Keratinocyte (primary cell): ENCODE data around the gene OMD. TPM values are rescaled to one million over a fixed set of nuclear protein-coding genes. Genes with fewer than 3 reads are reported as not detected.

Source experiments
- DNase-seq: peaks from one replicate; pipeline ENCODE4 v3.0.0-alpha.2; 2011; ENCODE audit warnings: low read depth, missing footprints, low spot score
- FAIRE-seq: peaks from 2 replicates; lab custom pipeline; 2011; peaks lifted over from hg19 to GRCh38; lab: Jason Lieb, UNC
- H2AFZ ChIP-seq: 2 replicates; pipeline ENCODE4 v1.6.0; 2012; ENCODE audit warnings: low read length, control low read depth, inconsistent platforms; ENCODE audit not compliant: control insufficient read depth
- H3K27ac ChIP-seq: 2 replicates; pipeline ENCODE4 v1.5.1; 2011; ENCODE audit warnings: low read length; ENCODE audit not compliant: control insufficient read depth, insufficient read depth
- H3K27me3 ChIP-seq: 3 replicates; pipeline ENCODE4 v1.6.0; 2011; ENCODE audit warnings: low read length; ENCODE audit not compliant: control insufficient read depth, insufficient read depth; ENCODE audit errors: extremely low read depth
- H3K36me3 ChIP-seq, 2 experiments: 2 replicates in 1 of 2; 3 replicates in 1 of 2; pipeline ENCODE4 v1.5.1; 2011; ENCODE audit warnings: low read length in 2 of 2, mild to moderate bottlenecking in 1 of 2; ENCODE audit not compliant: control insufficient read depth in 2 of 2, insufficient read depth in 2 of 2; ENCODE audit errors: extremely low read depth in 1 of 2
- H3K4me1 ChIP-seq: 3 replicates; pipeline ENCODE4 v1.5.1; 2011; ENCODE audit warnings: low read length; ENCODE audit not compliant: control insufficient read depth, insufficient read depth; ENCODE audit errors: extremely low read depth
- H3K4me2 ChIP-seq: 3 replicates; pipeline ENCODE4 v1.6.0; 2011; ENCODE audit warnings: low read depth, low read length; ENCODE audit not compliant: control insufficient read depth, insufficient read depth; ENCODE audit errors: extremely low read depth
- H3K4me3 ChIP-seq, 3 experiments: fragments of 200-600 bp in 1 of 3; sonication (generic) in 1 of 3; 2 replicates in 2 of 3; 3 replicates in 1 of 3; pipeline ENCODE4 v1.5.1; 2011 to 2016; ENCODE audit warnings: low read length in 3 of 3, mild to moderate bottlenecking in 3 of 3, control low read depth in 2 of 3, inconsistent platforms in 1 of 3, low read depth in 1 of 3, mixed read lengths in 1 of 3, mixed run types in 1 of 3, moderate library complexity in 1 of 3; ENCODE audit not compliant: control insufficient read depth in 2 of 3, insufficient read depth in 2 of 3; ENCODE audit errors: extremely low read depth in 1 of 3
- H3K79me2 ChIP-seq: 2 replicates; pipeline ENCODE4 v1.6.0; 2012; ENCODE audit warnings: low read length; ENCODE audit not compliant: control insufficient read depth, insufficient read depth
- H3K9ac ChIP-seq: 3 replicates; pipeline ENCODE4 v1.6.0; 2011; ENCODE audit warnings: low read length; ENCODE audit not compliant: control insufficient read depth, insufficient read depth; ENCODE audit errors: extremely low read depth
- H3K9me1 ChIP-seq: 3 replicates; pipeline ENCODE4 v1.6.0; 2011; ENCODE audit warnings: low read length; ENCODE audit not compliant: control insufficient read depth, insufficient read depth; ENCODE audit errors: extremely low read depth
- H3K9me3 ChIP-seq: 2 replicates; pipeline ENCODE4 v1.5.1; 2012; ENCODE audit warnings: low read depth, low read length; ENCODE audit not compliant: control insufficient read depth
- H4K20me1 ChIP-seq: 3 replicates; pipeline ENCODE4 v1.6.0; 2011; ENCODE audit warnings: low read length; ENCODE audit not compliant: control insufficient read depth, insufficient read depth; ENCODE audit errors: extremely low read depth
- EZH2 ChIP-seq: IDR thresholded peaks from one replicate; pipeline ENCODE4 v1.6.1; 2012; ENCODE audit warnings: inconsistent platforms, mild to moderate bottlenecking, low read length, moderate library complexity
- dilution Hi-C: fragments of 300-500 bp; cut with MboI; formaldehyde crosslinking; loops from one replicate; pipeline ENCODE4 v1.7.0; 2020; ENCODE audit warnings: low sequenced_read_pairs; ENCODE audit not compliant: extremely low pct_ligation_motif_present
- polyA plus RNA-seq, 5 experiments: library from polyadenylated mRNA; depleted of rRNA in 3 of 5; stranded (reverse) in 3 of 5; stranded (forward) in 1 of 5; unstranded in 1 of 5; fragments of >200 nt; gene quantifications; 1 replicate in 1 of 5; 2 replicates in 3 of 5; 3 replicates in 1 of 5; pipeline versions ENCODE4 v1.2.1 to v1.2.3, GENCODE V29; 2011 to 2012; ENCODE audit warnings: missing spikeins in 2 of 5, low read depth in 1 of 5, low replicate concordance in 1 of 5
- TF ChIP-seq, protein P1 (sequence below), 3 experiments: IDR thresholded peaks in 1 of 3; conservative IDR thresholded peaks in 1 of 3; optimal IDR thresholded peaks in 1 of 3; 2 replicates in 2 of 3; 3 replicates in 1 of 3; pipeline versions ENCODE3 to v1.5.1; 2011; ENCODE audit warnings: low read length in 3 of 3, mild to moderate bottlenecking in 3 of 3, moderate library complexity in 2 of 3, control low read depth in 1 of 3, inconsistent platforms in 1 of 3; ENCODE audit not compliant: insufficient read depth in 2 of 3; ENCODE audit errors: extremely low read depth in 1 of 3

OMD gene
- polyA plus RNA-seq, 1 donor (not counting 4 experiments of a cell fraction or from before 2014, with no cell fraction given) = not detected

DNA sequence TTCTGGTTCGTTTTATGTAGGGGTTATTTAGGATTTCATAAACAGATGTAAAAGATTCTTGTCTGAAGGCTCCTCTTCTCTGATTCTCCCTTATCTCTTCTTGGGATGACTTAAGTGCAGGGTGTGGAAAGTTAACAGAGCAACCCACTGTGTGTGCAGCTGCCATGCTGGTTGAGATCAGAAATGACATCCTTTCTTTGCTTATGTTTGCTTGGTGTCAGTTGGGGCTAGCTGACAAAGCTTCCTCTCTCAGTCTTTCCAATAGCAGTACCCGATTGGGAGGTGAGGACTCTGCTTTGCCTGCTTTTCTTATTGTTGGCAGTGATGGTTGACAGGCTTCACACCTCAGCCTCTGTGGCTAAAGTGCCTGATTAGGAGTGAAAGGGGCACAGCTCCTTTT lies 46.4 kb downstream of the OMD start:
- Histone ChIP-seq H3K4me3 (no peak overlapping the region), H3K79me2 (no peaks in the 10 kb centered on the region), H3K4me1 (no peaks in the 10 kb centered on the region), H3K9me3 (no peaks in the 10 kb centered on the region), H3K4me2 (no peak overlapping the region), H3K27me3 (no peaks in the 10 kb centered on the region), H3K9me1 (no peaks in the 10 kb centered on the region), H2AFZ (no peak overlapping the region), H3K9ac (no peak overlapping the region), H3K27ac (no peak overlapping the region), H3K36me3 (no peaks in the 10 kb centered on the region), H4K20me1 (no peaks in the 10 kb centered on the region)
- DNase-seq (no peak), FAIRE-seq (peak; percentile 55)
- dilution Hi-C loops = no loop called here
- TF ChIP-seq, protein P1, sequence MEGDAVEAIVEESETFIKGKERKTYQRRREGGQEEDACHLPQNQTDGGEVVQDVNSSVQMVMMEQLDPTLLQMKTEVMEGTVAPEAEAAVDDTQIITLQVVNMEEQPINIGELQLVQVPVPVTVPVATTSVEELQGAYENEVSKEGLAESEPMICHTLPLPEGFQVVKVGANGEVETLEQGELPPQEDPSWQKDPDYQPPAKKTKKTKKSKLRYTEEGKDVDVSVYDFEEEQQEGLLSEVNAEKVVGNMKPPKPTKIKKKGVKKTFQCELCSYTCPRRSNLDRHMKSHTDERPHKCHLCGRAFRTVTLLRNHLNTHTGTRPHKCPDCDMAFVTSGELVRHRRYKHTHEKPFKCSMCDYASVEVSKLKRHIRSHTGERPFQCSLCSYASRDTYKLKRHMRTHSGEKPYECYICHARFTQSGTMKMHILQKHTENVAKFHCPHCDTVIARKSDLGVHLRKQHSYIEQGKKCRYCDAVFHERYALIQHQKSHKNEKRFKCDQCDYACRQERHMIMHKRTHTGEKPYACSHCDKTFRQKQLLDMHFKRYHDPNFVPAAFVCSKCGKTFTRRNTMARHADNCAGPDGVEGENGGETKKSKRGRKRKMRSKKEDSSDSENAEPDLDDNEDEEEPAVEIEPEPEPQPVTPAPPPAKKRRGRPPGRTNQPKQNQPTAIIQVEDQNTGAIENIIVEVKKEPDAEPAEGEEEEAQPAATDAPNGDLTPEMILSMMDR (optimal IDR thresholded peaks at IDR 0.05 in 1 of 3, IDR thresholded peaks at IDR 0.05 in 1 of 3, conservative IDR thresholded peaks at IDR 0.05 in 1 of 3; ENCODE audit: extremely low read depth in 1 of 3, insufficient read depth in 2 of 3, low read length in 3 of 3) = no peak
- TF ChIP-seq EZH2 = no peak

DNA sequence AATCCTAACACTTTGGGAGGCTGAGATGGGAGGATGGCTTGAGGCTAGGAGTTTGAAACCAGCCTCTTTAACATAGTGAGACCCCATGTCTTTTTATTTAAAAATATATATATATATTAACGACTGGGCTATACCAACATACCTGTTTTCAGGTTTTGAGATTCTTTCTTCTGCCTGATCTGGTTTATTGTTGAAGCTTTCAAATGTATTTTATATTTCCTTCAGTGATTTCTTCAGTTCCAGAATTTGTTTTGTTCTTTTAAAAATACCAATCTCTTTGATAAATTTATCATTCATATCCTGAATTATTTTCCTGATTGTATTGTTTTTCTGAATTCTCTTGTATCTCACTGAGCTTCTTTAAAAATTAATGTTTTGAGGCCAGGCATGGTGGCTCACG lies 51.1 kb downstream of the OMD start:
- dilution Hi-C loops = no loop called here
- FAIRE-seq = no peak
- H3K36me3 ChIP-seq = no peaks in the 10 kb centered on the region

More for the DNA sequence above, 51.1 kb downstream of the OMD start:
- H3K4me2 ChIP-seq = no peak overlapping the region
- no peak for DNase-seq
- H2AFZ ChIP-seq = no peak overlapping the region
- H4K20me1 ChIP-seq = no peaks in the 10 kb centered on the region
- H3K9me1 ChIP-seq = no peaks in the 10 kb centered on the region
- H3K9ac ChIP-seq = no peak overlapping the region
- H3K4me3 ChIP-seq = no peak overlapping the region
- H3K4me1 ChIP-seq = no peaks in the 10 kb centered on the region
- H3K27me3 ChIP-seq = no peaks in the 10 kb centered on the region
- TF ChIP-seq, protein P1 (optimal IDR thresholded peaks at IDR 0.05 in 1 of 3, IDR thresholded peaks at IDR 0.05 in 1 of 3, conservative IDR thresholded peaks at IDR 0.05 in 1 of 3; ENCODE audit: extremely low read depth in 1 of 3, insufficient read depth in 2 of 3, low read length in 3 of 3) = no peak
- no peak for TF ChIP-seq EZH2
- H3K79me2 ChIP-seq = no peaks in the 10 kb centered on the region
- H3K9me3 ChIP-seq = no peaks in the 10 kb centered on the region
- no peak overlapping the region for H3K27ac ChIP-seq
